CD4-positive, alpha-beta T cell treated with Interferon gamma for 1 hour (primary cell): ENCODE data around the gene MINDY4.

ENCODE experiments used
- DNase-seq: peaks from one replicate; pipeline ENCODE4 v3.0.0-alpha.2; 2020

MINDY4 gene

DNA sequence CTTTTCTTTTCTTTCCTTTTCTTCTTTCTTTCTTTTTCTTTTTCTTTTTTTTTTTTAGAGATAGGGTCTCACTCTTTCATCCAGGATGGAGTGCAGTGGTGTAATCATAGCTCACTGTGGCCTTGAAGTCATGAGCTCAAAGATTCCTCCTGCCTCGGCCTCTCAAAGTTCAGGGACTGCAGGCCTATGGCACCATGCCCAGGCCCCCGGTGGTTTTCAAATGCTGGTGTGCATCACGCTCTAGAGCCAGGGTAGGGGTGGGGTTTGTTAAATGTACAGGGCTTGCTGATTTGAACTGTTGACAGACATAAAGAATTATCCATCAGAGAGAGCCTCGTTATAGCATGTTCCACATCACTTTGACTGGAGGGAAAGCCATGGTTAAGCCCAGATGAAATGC lies 5.8 kb downstream of the MINDY4 start:
- no peak for DNase-seq

DNA sequence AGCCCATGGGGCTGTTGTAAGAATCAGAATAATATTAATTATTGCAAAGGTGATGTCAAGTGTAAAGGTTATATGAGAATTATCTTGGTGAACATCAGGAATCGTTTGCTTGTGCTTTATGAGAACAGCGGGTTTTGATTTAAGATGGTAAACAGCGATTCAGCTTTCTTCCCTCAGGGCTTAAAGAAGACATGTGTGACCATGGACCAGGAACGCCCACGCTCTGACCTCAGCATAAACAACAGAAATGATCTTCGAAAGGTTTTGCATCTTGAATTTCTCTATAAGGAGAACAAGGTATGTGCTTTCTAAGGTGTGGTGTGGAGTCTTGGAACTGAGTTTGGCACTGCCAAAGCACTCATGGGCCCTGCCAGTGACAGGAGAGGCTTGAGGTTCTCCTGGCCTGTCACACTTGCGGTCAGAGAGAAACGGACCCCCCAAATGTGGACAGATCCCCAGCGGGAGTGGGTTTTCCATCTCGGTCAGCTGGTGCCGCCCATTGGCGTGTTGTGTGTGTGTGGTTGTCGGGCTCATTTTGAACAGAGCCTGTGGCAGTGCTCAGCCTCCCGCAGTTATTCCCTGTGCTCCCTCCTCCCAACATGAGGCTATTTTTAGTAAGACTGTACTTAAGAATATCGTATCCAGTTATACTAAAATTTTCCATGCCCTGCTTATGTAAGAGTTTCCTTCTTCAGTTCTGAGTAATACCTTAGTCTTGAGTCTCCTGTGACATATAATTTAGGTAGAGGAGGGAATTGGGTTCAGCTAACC lies 7.2 kb downstream of the MINDY4 start:
- no peak for DNase-seq

DNA sequence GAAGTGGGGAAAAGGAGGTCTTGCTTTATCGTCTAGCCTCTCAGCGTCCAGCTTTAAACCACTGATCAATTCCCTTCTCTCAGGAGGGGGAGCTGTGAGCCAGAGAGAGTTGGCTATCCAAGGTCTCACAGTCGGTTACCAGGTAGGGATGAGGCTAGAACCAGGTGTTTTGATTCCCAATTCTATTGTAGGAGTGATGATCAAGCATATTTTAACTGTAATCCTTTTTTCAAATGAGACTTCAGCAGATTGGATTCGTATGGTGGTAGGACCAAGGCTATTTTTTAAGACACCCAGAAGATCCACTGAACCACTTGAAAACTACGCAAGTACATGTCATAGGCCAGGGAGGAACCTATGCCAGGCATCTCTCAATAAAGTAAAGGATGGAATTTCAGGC lies 8.4 kb downstream of the MINDY4 start:
- no peak for DNase-seq

DNA sequence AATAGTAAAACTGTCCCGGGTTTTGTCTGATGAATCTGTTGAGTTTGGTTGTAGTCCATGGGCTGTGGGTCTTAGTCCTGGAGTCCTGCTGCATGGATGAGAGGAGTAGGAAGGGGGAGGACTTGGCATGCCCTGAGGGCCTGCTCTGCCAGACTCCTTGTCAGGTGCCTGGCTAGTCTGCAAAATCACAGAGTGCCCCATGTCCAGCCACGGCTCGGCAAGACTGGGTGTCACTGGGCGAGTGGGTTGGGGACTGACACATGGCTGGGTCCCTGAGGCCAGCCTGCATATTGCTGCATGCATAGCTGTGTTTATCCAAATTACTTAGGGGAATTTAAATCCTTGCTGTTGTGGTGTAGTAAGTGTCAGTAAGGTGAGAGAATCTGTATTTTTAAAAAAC lies 9.7 kb downstream of the MINDY4 start:
- DNase-seq = no peak

DNA sequence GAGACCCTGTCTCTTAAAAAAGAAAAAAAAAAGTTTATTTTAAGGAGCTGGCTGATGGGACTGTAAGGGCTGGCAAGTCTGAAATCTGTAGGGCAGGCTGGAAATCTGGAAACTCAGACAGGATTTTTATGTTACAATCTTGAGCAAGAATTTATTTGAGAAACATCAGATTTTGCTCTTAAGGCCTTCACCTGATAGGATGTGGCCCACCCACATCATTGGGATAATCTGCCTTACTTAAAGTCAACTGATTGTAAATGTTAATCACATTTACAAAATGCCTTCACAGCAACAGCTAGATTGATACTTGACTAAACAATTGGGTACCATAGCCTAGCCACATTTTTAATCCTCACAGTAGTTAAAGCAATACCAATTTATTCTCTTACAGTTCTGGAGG lies 11.5 kb downstream of the MINDY4 start:
- no peak for DNase-seq

DNA sequence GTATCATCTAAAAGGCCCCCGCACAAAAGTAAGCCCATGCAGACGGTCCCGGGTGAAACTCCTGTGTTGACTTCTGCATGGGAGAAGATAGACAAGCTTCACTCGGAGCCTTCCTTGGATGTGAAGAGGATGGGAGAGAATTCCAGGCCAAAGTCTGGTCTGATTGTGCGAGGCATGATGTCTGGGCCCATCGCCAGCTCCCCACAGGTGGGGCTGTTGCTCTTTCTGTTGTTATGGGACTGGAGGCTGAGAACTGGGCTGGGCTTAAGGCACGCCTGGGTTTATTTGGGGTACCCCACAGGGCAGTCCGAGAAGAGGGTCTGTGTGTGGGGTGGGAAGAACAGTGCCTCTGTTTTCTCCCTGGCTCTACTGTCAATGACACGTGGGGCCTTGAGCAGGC lies 14.6 kb downstream of the MINDY4 start:
- DNase-seq = no peak

DNA sequence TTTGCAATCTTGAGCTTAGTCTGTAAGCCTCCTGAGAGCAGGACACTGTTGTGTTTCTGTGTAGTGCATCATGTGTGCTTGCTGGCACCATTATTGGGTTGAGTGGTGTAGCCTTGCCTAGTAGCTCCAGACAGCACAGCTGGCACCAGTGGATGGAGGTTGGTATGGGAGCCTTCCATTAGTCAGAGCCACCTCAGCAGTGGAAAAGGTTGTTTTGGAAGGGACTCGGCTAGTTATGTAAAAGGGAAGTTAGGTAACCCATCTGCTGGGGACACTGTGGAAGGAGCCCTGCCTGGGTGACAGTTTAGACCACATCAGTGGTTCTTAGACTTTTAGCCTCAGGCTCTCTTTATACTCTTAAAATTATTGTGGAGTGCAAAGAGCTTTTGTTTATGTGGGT lies 16.3 kb downstream of the MINDY4 start:
- no peak for DNase-seq

DNA sequence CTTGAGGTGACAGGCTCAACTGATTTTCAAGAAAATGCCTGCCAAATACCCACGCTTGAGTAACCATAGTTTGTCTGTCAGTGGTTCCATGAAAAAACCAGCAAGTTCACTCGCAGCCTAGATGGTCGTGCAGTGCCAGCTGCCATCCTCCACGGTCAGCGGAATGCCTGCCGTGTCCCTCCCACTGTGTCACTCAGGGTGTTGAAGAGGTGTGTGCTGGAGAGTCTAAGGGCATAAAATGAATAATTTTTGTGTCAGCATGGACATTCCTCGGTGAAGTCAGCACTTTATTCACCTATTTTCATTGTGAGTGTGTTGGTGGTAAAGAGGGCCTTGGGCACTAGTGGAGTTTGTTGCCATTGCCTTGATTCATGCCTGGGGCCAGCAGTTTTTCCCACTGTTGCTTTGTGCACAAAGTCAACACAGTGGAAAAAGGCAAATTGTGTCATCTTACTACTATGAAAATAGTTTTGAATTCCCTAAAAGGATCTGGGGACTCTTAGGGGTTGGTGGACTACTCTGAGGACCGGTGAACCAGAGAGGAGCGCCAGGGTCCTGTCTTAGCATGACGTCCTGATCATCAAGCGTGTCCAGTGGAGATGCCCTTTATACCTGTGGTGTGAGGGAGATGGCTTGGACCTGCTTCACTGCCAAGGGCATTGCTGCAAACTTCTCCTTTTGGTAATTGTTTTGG lies 17.6 kb downstream of the MINDY4 start:
- no peak for DNase-seq

DNA sequence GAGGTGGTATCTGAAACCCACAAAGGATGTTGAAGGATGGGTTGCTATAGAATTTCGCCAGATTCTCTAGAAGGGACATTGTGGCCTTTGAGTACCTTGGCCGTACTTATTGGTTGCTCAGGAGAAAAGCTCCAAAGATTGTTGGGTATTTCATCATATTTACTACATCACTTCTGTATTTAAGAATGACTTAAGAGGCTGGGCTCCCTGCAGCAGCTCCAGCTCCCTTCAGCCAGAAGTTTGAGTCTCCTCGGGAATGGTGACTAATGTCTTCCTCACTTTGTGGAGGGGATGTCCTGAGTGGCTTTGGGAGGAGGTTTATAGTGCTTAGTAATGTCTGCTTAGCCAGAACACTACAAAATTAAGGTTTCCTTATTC lies 18.1 kb downstream of the MINDY4 start:
- DNase-seq = no peak

DNA sequence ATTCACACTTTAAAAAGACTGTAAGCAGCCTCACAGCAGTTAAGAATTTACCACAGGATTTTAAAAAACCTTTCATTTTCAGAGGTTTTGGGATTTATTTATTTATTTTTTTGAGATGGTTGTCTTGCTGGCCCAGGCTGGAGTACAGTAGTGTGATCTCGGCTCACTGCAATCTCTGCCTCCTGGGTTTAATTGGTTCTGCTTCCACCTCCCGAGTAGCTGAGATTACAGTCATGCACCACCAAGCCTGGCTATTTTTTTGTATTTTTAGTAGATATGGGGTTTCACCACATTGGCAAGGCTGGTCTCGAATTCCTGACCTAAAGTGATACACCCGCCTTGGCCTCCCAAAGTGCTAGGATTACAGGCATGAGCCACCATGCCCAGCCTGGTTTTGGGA lies 19.1 kb downstream of the MINDY4 start:
- no peak for DNase-seq

DNA sequence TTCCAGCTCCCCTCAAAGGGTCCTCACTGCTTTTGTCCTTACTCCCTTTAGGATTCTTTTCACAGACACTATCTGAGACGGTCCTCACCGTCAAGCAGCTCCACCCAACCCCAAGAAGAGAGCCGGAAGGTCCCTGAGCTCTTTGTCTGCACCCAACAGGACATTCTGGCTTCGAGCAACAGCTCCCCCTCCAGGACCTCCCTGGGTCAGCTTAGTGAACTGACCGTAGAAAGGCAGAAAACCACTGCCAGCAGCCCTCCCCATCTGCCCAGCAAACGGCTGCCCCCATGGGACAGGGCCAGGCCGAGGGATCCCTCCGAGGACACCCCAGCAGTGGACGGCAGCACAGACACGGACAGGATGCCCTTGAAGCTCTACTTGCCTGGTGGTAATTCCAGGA lies 19.9 kb downstream of the MINDY4 start:
- no peak for DNase-seq

DNA sequence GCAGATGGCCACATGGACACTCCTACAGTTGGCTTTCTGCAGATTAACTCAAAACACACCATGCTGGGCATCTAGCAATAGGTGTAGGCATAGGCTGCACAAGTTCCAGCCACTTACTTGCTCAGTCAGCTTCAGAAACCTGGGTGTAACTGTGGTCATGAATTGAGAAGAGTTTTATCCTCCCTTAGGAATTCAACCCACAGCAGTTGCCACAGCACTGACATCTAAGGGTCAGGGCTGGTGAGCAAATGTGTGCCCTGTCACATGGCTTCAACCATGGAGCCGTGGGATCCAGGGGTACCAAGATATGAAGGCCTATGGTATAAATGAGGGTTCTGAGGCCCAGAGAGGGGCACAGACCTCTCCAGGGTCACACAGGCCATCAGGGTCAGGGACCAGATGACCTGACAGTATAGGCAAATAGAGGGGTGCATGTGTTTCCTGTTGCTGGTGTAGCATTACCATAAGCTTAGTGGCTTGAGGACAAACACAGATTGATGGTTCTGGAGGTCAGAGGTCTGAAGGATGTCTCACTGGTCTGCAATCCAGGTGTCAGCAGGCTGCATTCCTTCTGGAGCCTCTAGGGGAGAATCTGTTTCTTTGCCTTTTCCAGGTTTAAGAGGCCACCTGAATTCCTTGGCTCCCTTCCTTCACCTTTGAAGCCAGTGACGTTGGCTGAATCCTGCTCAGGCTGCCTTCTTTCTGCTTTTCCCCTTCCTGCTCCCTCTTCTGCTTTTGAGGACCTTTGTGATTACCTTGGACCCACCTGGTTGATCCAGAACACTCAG lies 24.1 kb downstream of the MINDY4 start:
- no peak for DNase-seq

DNA sequence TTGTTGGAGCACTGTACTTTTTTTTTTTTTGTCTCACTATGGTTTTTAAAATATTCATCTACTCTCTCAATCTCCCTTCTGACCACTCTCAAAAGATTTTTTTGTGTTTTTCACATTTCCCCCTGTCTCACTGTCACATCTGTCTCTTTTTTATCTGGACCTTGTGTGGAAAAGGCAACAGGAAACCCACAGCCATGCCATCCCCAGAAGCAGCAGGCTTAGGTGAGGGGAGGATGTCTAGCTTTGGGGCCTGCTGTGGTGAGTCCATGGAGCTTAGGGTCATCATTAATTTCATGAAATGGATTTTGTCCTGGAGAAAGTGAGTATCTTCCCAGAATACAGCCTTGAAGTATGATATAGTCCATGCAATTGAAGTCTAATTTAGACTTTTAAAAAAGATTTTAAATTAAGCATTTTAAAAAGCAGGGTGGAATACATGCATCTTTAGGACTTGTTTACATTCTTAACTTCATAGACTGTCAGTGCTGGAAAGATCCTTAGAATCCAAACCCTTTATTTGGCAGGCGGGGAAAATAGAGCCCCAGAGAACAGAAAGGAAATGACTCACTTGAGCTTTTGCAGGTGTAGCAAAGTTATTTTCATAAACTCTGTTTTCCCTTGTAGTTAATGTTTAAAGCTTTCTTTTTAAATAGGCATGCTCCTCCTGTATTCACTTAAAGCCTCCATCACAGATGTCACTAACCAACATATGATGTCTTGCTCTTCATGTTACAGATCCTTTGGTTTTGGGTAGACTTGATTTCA lies 25.1 kb downstream of the MINDY4 start:
- DNase-seq = no peak

DNA sequence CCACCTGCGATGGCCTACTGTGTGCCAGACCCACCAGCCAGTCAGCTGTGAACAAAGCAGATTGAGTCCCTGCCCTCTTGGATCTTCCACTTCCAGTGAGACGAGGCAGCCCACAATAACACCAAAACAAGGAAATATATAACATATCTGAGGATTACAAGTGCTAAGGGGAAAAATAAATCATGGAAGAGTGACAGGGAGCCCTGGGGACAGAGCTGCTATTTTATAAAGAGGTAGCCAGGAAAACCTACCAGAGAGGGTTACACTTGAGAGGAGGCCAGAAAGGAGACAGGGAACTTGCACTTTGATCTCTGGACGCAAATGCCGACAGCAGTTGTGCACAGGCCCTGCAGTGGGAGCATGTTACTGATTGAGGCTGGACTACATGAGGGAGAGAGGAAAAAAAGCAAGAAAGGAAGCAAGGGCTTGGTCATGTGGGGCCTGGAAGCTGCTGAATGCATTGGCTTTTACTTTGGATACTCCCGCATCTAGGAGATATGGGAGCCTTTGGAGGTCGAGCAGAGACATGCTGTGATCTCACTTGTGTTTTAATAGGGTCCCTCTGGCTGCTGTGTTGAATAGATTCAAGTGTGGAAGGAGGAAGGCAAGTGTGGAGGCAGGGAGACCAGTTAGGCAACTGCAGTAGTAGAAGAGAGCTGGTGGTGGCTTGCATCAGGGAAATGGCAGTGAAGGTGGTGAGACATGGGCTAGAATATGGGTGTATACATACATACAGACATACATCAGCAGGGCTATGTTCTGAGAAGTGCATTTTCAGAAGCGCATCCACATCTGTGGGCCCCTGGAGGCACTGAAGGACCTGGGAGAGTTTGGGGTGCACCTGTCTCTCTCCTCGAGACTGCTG lies 26.2 kb downstream of the MINDY4 start:
- no peak for DNase-seq

DNA sequence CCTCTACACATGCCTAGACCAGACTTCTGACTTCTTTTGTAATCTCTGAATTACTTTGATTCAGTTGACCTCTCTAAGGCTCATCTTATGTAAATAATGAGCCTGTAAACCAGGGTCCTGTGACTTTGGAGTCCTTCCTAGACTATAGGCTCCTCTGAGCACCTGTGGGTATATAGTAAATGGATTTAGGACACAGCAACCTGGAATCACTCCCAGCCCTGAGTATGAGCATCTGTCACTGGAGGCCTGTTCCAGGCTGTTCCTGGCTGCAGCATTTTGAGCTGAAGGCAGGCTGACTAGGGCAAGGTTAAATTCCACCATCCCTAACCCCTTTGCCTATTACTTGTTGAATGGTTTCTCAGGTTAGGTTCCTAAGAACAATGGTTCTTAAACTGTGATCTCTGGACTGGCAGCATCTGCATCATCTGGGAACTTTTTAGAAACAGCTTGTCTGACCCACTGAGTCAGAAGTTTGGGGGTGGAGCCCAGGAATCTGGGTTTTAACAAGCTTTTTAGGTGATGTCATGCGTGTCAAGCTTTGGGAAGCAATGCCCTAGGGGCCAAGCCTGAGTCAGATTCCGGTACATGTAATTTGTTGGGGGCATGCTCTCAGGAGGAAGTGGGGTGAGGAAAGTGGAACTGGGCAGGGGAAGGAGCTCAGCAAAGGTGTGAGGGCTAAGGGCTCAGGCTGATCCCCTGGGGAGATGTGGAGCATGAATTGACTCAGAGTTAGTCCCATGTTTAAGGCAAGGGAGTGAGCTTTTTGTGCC lies 28.2 kb downstream of the MINDY4 start:
- no peak for DNase-seq

DNA sequence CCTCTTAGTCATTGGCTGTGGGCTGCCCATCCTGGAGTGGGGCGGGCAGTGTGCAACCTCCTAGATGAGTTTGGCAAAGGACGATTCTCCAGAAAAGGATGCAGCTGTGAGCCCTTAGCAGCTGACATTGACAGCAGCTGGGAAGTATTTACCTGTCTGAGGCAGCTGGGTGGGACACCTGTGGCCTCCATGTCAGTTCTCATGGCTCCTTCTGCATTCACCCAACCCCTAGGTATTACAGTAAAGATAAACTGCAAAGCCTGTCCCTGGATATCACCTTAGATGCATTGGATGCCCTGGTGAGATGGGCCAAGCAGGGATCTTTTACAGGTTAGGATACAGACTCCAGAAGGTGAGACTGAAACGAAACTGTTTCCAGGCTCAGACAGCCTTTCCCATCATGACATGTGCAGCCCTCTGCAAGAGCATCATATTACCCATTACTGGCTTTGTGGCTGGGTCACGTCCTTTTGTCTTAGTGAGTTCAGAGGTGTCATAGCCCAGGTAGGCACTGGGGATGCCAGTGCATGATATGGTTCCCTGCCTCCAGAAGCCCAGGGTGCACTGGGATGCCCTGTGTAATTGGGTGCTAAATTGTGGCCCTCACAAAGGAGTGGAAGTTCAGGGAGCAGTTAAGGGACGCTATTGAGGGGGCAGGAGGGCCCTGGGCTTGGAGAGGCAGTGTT lies 28.9 kb downstream of the MINDY4 start:
- no peak for DNase-seq

DNA sequence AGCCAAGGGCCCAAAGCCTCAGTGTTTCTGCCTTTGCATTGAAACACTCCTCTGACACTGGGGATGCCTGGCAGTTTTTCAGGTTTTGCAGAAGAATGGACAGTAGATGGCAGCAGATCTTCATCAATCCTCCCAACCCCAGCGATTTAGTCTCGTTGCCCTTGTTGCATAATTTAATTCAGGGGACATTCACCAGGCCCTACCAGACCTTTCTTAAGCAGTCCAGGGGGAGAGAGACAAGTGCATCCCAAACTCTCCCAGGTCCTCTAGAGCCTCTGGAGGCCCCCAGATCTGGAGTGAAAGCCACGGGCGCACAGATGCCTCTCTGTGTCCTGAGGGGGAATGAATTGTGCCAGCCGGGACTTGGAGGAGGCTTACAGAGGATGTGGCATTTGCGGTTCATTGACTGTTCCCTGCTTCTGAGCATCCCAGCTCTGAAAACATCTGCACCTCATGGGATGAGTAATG lies 29.6 kb downstream of the MINDY4 start:
- no peak for DNase-seq

DNA sequence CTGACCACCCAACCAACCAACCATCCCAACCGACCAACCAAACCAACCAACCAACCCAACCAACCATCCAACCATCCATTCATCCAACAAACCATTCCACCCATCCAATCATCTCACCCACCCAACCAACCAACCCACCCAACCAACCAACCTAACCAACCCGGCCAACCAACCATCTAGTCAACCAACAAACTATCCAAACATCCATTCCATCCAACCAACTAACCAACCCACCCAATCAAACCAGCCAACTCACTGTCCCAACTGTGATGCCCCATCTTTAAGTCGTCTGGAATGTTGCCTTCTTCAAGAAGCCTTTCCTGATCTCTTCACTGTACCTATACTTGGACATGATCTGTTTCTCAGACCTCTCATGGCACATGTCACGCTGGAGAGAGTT lies 31.6 kb downstream of the MINDY4 start:
- DNase-seq = no peak

DNA sequence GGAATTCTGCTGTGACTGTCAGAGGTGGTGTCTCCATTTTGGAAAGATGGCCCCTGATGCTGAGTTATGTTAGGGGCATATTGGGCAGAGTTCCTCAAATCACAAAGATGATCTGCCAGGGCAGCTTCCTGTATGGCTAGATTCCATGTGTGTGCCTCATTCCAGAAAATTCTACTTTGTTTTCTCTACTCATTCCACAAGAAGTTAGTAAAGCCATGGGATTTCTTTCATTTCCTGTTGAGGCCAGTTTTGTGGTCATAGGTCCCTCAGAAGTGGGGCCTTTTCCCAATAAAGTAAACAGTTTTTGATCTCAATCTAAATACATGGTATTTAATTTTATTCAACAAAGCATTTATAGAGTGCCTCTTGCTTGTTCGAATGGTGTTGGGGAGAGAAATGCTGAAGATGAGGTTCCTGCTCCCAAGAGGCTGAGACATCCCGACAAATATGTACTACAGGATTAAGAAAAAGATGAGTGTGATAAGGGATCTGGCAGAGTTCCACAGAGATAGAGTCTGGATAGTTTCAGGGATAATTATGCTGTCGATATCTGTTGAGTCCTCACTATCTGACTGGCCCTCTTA lies 33.0 kb downstream of the MINDY4 start:
- no peak for DNase-seq

DNA sequence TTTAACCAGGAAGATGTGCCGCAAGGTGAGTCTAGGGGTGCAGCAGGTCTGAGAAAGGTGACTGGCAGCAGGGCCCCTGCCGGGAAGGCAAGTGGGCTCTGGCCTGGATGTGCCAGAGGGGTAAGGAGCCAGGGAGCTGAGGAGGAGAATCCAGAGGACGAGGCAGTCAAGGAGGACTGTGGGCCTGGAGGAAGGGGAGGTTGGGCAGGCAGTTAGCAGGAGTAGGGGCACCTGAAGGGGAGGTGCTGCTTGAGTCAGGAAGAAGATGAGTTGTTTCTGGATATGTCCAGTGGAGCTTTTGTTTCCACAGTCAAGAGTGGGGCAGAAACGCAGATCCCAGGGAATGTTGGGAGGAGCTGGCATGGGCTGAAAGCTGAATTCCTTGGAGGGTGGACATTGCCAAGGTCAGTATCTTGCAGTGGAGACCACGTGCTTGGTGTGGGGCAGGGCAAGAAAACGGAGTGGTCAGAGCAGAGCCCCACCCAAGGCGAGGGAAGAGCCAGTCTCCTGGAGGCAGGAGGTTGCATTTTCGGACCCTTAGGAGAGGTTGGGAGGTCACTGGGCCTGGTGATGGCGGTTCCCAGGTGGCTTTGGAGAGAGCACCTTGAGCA lies 34.0 kb downstream of the MINDY4 start:
- no peak for DNase-seq
